BJ (cell line): ENCODE measurements around the gene NUCB2. TPM values are rescaled to one million over a fixed set of nuclear protein-coding genes. Genes with fewer than 3 reads are reported as not detected.

Experiments
- CTCF ChIA-PET: fragments of 350-600 bp; formaldehyde crosslinking; extraction: SDS; loops from one replicate; lab custom pipeline; 2021; ENCODE audit warnings: antibody characterized with exemption, inconsistent platforms; lab: Yijun Ruan, JAX
- POLR2A ChIA-PET: fragments of 300-600 bp; sonication (Branson Sonifier 250); formaldehyde crosslinking; extraction: SDS; loops from one replicate; lab custom pipeline; 2021; ENCODE audit warnings: antibody characterized with exemption; lab: Charles Lee
- DNase-seq: peaks from one replicate; pipeline ENCODE4 v3.0.0-alpha.2; 2011; ENCODE audit warnings: low read depth
- H3K27me3 ChIP-seq: 2 replicates; pipeline ENCODE4 v1.6.0; 2011; ENCODE audit warnings: low read length; ENCODE audit not compliant: control insufficient read depth, insufficient read depth
- H3K36me3 ChIP-seq: 2 replicates; pipeline ENCODE4 v1.5.1; 2011; ENCODE audit warnings: low read length; ENCODE audit not compliant: control insufficient read depth, insufficient read depth
- H3K4me3 ChIP-seq: 2 replicates; pipeline ENCODE4 v1.5.1; 2011; ENCODE audit warnings: low read depth, mild to moderate bottlenecking, control low read depth, low read length
- polyA plus RNA-seq: library from polyadenylated mRNA; depleted of rRNA; stranded (reverse); fragments of >200 nt; gene quantifications from 2 replicates; pipeline ENCODE4 v1.2.3, GENCODE V29; 2011
- TF ChIP-seq, protein P1 (sequence below): IDR thresholded peaks from 2 replicates; pipeline ENCODE4 v1.5.1; 2011; ENCODE audit warnings: low read depth, mild to moderate bottlenecking, control low read depth, inconsistent platforms, low read length, moderate library complexity; ENCODE audit not compliant: insufficient read depth

NUCB2 gene
- polyA plus RNA-seq, 1 experiment = 119 TPM

DNA sequence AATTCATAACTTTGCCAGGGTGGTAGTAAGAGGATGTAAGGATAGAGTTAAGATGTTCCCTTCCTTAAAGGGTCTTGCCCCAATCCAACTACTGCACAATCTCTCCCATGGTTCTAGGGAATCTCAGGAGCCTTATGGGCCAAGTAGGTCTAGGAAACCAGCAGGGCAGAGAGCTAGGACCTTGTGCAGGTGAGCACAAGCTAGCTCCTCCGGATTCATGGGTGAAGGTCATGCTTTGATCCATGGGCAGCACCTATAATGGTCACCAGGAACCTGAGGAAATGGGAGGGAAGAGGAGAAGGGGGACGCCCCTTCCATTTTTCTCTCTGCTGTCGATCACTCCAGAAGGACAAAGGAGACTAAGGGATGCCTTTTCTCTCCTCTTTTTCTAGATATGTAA, 95.1 kb downstream of the NUCB2 start:
- no peak overlapping the region for H3K4me3 ChIP-seq
- DNase-seq = no peak
- TF ChIP-seq, protein P1, sequence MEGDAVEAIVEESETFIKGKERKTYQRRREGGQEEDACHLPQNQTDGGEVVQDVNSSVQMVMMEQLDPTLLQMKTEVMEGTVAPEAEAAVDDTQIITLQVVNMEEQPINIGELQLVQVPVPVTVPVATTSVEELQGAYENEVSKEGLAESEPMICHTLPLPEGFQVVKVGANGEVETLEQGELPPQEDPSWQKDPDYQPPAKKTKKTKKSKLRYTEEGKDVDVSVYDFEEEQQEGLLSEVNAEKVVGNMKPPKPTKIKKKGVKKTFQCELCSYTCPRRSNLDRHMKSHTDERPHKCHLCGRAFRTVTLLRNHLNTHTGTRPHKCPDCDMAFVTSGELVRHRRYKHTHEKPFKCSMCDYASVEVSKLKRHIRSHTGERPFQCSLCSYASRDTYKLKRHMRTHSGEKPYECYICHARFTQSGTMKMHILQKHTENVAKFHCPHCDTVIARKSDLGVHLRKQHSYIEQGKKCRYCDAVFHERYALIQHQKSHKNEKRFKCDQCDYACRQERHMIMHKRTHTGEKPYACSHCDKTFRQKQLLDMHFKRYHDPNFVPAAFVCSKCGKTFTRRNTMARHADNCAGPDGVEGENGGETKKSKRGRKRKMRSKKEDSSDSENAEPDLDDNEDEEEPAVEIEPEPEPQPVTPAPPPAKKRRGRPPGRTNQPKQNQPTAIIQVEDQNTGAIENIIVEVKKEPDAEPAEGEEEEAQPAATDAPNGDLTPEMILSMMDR = no peak
- H3K27me3 ChIP-seq = no peaks in the 10 kb centered on the region
- ChIA-PET CTCF (no interaction called here), POLR2A (no interaction called here)
- peaks cover 12% of the 10 kb centered on the region for H3K36me3 ChIP-seq

DNA sequence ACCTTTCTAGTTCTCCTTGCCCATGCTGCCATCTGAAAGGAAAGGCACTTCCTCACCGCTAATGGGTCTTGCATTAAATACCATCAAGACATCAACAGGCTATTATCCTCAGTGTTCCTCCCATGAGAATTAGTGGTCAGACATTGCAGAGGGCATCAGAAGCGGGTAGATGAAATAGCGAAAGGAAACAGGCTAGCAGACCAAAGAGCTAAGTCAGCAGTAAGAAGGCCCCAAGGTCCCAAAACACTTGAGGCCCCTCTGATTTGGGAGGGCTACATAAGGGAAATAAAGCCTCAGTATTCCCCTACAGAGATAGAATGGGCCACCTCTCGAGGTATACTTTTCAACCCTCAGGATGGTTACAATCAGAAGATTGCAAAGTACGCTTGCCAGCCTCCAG, 99.0 kb downstream of the NUCB2 start:
- Histone ChIP-seq H3K27me3 (no peaks in the 10 kb centered on the region), H3K36me3 (peaks cover 6% of the 10 kb centered on the region), H3K4me3 (no peak overlapping the region)
- ChIA-PET CTCF (interaction anchor here (0.9 to 2.2 kb wide), 5 partner anchors 9 to 145 kb away, joined by 3 to 27 read pairs (median 3); partner anchors contain the start of gene KCNJ11), POLR2A (no interaction called here)
- no peak for DNase-seq
- TF ChIP-seq, protein P1 = no peak

DNA sequence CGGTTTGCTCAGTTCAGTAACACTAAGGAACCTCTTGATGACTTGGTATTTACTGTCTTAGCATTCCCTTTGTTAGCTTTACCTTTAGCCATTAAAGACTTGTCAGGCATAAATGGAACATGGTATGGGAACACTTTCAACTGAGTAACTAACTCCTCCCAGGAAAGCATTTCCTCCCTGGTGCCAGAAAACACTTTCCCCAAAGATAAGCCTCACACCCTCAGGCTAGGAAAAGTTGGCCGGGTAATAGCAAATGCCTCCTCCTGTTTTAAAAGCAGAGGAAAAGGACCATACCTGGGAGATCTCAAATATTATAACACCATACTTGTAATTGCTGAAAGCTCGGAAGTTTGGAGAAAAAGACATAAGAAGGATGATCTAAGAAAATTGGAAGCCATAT, 100.0 kb downstream of the NUCB2 start:
- DNase-seq = no peak
- POLR2A ChIA-PET = no interaction called here
- Histone ChIP-seq H3K36me3 (peaks cover 6% of the 10 kb centered on the region), H3K4me3 (no peak overlapping the region), H3K27me3 (no peaks in the 10 kb centered on the region)
- TF ChIP-seq, protein P1 = no peak
- CTCF ChIA-PET = interaction anchor here (0.5 to 1.2 kb wide), 3 partner anchors 9 to 146 kb away, joined by 3 read pairs; no protein-coding TSS in a partner anchor

DNA sequence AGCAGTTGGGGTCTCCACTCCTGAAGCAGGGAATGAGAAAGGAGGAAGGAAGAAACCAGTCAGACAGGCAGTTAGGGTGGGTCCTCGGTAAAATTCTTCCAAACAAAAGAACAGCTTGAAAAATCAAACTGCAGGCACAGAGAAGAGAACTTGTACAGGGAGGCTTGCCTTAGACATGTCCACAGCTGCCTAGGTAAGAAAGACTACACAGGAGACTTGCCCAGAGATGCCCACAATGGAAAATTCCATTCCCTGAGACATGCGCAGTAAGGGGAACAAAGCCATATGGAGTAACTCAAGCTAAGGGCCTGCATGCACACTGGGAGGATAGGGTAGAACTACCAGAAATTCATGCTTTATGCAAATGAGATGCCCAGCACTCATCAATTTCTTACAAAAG, 102.1 kb downstream of the NUCB2 start:
- Histone ChIP-seq H3K4me3 (no peak overlapping the region), H3K36me3 (no peaks in the 10 kb centered on the region), H3K27me3 (no peaks in the 10 kb centered on the region)
- DNase-seq = no peak
- TF ChIP-seq, protein P1 = no peak
- POLR2A ChIA-PET = no interaction called here
- CTCF ChIA-PET = interaction anchor here (0.6 to 7.9 kb wide), 4 partner anchors 17 to 449 kb away, joined by 3 to 66 read pairs (median 4); no protein-coding TSS in a partner anchor

DNA sequence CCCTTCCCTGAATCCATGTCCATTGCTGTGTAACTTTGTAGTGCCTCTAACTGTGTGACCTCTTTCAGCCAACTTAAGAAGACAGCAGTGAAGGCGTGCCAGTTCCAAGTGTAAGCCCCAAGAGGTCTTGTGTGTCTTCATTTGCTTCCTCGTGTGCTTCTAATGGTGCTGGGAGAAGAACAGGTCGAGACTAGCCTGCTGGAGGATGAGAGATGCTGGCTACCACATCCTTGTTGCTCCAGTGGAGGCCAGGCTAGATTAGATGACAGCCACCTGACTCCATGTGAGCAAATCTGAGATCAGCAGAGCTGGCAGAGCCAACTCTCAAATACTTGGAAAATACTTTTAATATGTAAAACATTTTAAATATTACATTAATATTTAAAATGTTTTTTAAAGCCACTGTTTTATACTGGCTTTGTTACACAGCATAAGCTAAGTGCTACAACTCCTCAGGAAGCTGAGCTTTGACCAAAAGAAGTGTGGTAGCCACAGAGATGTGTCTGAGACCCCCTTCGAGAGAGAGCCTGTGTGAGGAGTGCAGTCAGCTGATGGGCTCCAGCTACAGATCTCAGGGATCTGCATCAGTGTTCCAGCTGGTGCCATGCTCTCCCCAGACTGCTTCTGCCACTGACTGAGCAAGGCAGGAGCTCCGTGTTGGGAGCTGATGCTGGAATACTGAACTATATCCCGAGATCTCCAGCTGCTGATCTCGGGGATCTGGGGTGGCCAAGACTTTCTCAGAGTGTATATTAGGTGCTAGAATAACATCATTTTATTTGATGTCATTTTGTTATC, 103.0 kb downstream of the NUCB2 start:
- no peaks in the 10 kb centered on the region for H3K27me3 ChIP-seq
- H3K36me3 ChIP-seq = no peaks in the 10 kb centered on the region
- CTCF ChIA-PET = interaction anchor here (0.6 to 7.9 kb wide), 8 partner anchors 9 to 449 kb away, joined by 3 to 66 read pairs (median 4); no protein-coding TSS in a partner anchor
- TF ChIP-seq, protein P1 = no peak
- H3K4me3 ChIP-seq = no peak overlapping the region
- DNase-seq = no peak
- POLR2A ChIA-PET = no interaction called here
